ENCODE measurements around the gene FMOD.

GRCh38 chr1:203373991-203374390 is 23.1 kb upstream of the FMOD start:
- no peak for TF ChIP-seq EZH2 (IDR thresholded peaks at IDR 0.05)
- TF ChIP-seq POLR2AphosphoS5 (IDR thresholded peaks at IDR 0.05; ENCODE audit: borderline replicate concordance, low read depth, low read length) = no peak
